OCI-LY7 (cell line): ENCODE results near the gene FNDC3B. TPM values are rescaled to one million over a fixed set of nuclear protein-coding genes. Genes with fewer than 3 reads are reported as not detected.

Experiments
- BruUV-seq: library from RNA; stranded (reverse); fragments of 400-500 nt; replicated peaks from 2 replicates; lab custom pipeline; 2021; lab: Mats Ljungman, UMichigan
- CTCF ChIA-PET: fragments of 300-600 bp; sonication (Branson Sonifier 250); formaldehyde crosslinking; loops from one replicate; lab custom pipeline; 2022; ENCODE audit warnings: antibody characterized with exemption; ENCODE audit not compliant: unreplicated experiment; lab: Charles Lee
- POLR2A ChIA-PET: fragments of 300-600 bp; sonication (Branson Sonifier 250); formaldehyde crosslinking; loops from one replicate; lab custom pipeline; 2022; ENCODE audit warnings: antibody characterized with exemption; lab: Charles Lee
- DNase-seq: peaks from one replicate; pipeline ENCODE4 v3.0.0-alpha.2; 2015; ENCODE audit warnings: low spot score
- H2AFZ ChIP-seq: fragments of 200-600 bp; sonication (generic), shearing (Covaris generic); 2 replicates; pipeline ENCODE4 v1.6.1; 2014; ENCODE audit warnings: mild to moderate bottlenecking, antibody characterized with exemption, low read length, moderate library complexity
- H3K27ac ChIP-seq: fragments of 200-600 bp; sonication (generic); 2 replicates; pipeline ENCODE4 v1.5.1; 2014; ENCODE audit warnings: mixed run types, low read depth, mild to moderate bottlenecking, moderate library complexity, low read length, inconsistent platforms; ENCODE audit not compliant: poor library complexity, severe bottlenecking
- H3K36me3 ChIP-seq: fragments of 200-600 bp; sonication (generic); 2 replicates; pipeline ENCODE4 v1.6.1; 2014; ENCODE audit warnings: mild to moderate bottlenecking, antibody characterized with exemption, low read length, moderate library complexity, mixed read lengths; ENCODE audit not compliant: insufficient read depth
- H3K4me1 ChIP-seq: fragments of 200-600 bp; sonication (generic); 2 replicates; pipeline ENCODE4 v1.5.1; 2014; ENCODE audit warnings: mild to moderate bottlenecking, low read length; ENCODE audit not compliant: insufficient read depth, poor library complexity, severe bottlenecking
- H3K4me2 ChIP-seq: fragments of 200-600 bp; sonication (generic); 2 replicates; pipeline ENCODE4 v1.6.1; 2014; ENCODE audit warnings: mild to moderate bottlenecking, low read length
- H3K4me3 ChIP-seq: fragments of 200-600 bp; sonication (generic); 2 replicates; pipeline ENCODE4 v1.5.1; 2014; ENCODE audit warnings: mild to moderate bottlenecking, low read depth, low read length; ENCODE audit not compliant: poor library complexity, severe bottlenecking
- H3K79me2 ChIP-seq: fragments of 200-600 bp; sonication (generic); 2 replicates; pipeline ENCODE4 v1.6.1; 2016; ENCODE audit warnings: low read depth, mild to moderate bottlenecking, low read length, moderate library complexity, mixed read lengths; ENCODE audit not compliant: insufficient read depth
- H3K9me2 ChIP-seq: fragments of 200-600 bp; sonication (generic); 2 replicates; pipeline ENCODE4 v1.6.1; 2016; ENCODE audit warnings: mild to moderate bottlenecking, low read length, mixed read lengths; ENCODE audit not compliant: insufficient read depth
- H3K9me3 ChIP-seq: fragments of 200-600 bp; sonication (generic); 2 replicates; pipeline ENCODE4 v1.6.1; 2014; ENCODE audit warnings: mild to moderate bottlenecking, mixed run types, low read length, mixed read lengths
- H4K20me1 ChIP-seq: fragments of 200-600 bp; sonication (generic); 2 replicates; pipeline ENCODE4 v1.6.1; 2014; ENCODE audit warnings: mild to moderate bottlenecking, antibody characterized with exemption, low read length, moderate library complexity, mixed read lengths; ENCODE audit not compliant: insufficient read depth
- EZH2phosphoT487 ChIP-seq: fragments of 200-600 bp; sonication (generic); IDR thresholded peaks from 2 replicates; pipeline ENCODE4 v1.6.1; 2018; ENCODE audit warnings: low read depth, borderline replicate concordance, mild to moderate bottlenecking, mixed run types, antibody characterized with exemption, low read length, moderate library complexity, mixed read lengths
- intact Hi-C: fragments of 100-400 bp; cut with micrococcal nuclease; formaldehyde crosslinking; loops from one replicate; pipeline ENCODE4 v1.10.0; 2022; ENCODE audit not compliant: unreplicated experiment
- total RNA-seq, 2 experiments: library from RNA; depleted of rRNA in 1 of 2; stranded (reverse); fragments of >200 nt in 1 of 2; shearing (Covaris generic) in 1 of 2; gene quantifications; 2 replicates each; pipeline ENCODE4 v1.2.3, GENCODE V29; 2014 to 2022
- TF ChIP-seq, protein P1 (sequence below): fragments of 200-600 bp; sonication (generic); conservative IDR thresholded peaks from 2 replicates; pipeline ENCODE4 v1.5.1; 2014; ENCODE audit warnings: mild to moderate bottlenecking, antibody characterized with exemption, low read length, moderate library complexity, mixed read lengths

The FNDC3B gene
- total RNA-seq, 2 experiments from 2014 or later: 23.3 to 28.5 TPM

DNA sequence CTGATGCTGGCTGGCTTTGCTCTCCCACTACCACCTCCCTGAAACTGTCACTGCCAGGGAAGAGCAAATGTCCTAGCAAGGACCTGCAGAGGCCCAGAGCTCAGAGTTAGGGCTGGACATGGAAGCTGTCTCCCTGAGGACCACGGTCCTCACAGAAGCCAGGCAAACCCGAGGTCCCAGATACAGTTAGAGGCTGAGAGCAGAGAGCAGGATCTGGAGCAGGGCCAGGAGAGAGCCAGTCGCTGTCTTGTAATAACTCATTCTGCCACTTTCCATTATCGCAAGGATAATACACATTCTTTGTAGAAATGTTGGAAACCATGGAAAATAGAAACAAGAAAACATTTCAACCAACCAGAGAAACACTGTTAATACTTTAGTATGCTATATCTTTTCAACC, 398.8 kb downstream of the FNDC3B start:
- Histone ChIP-seq H3K36me3 (no peaks in the 10 kb centered on the region), H3K4me3 (no peak overlapping the region), H3K9me2 (no peaks in the 10 kb centered on the region), H2AFZ (no peak overlapping the region), H4K20me1 (no peaks in the 10 kb centered on the region), H3K79me2 (no peaks in the 10 kb centered on the region), H3K4me1 (no peaks in the 10 kb centered on the region), H3K9me3 (no peaks in the 10 kb centered on the region), H3K4me2 (no peak overlapping the region), H3K27ac (no peak overlapping the region)
- POLR2A ChIA-PET: no interaction called here
- CTCF ChIA-PET: no interaction called here
- no TSS peak for BruUV-seq
- intact Hi-C loops: no loop called here
- TF ChIP-seq, protein P1, sequence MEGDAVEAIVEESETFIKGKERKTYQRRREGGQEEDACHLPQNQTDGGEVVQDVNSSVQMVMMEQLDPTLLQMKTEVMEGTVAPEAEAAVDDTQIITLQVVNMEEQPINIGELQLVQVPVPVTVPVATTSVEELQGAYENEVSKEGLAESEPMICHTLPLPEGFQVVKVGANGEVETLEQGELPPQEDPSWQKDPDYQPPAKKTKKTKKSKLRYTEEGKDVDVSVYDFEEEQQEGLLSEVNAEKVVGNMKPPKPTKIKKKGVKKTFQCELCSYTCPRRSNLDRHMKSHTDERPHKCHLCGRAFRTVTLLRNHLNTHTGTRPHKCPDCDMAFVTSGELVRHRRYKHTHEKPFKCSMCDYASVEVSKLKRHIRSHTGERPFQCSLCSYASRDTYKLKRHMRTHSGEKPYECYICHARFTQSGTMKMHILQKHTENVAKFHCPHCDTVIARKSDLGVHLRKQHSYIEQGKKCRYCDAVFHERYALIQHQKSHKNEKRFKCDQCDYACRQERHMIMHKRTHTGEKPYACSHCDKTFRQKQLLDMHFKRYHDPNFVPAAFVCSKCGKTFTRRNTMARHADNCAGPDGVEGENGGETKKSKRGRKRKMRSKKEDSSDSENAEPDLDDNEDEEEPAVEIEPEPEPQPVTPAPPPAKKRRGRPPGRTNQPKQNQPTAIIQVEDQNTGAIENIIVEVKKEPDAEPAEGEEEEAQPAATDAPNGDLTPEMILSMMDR: no peak
- no peak for TF ChIP-seq EZH2phosphoT487
- DNase-seq: no peak

GRCh38 chr3:172441581-172441980, 402.2 kb downstream of the FNDC3B start:
- Histone ChIP-seq H3K36me3 (no peaks in the 10 kb centered on the region), H3K9me2 (no peaks in the 10 kb centered on the region), H3K4me1 (no peaks in the 10 kb centered on the region), H3K79me2 (no peaks in the 10 kb centered on the region), H3K4me2 (no peak overlapping the region), H3K4me3 (no peak overlapping the region), H4K20me1 (no peaks in the 10 kb centered on the region), H3K9me3 (no peaks in the 10 kb centered on the region), H3K27ac (no peak overlapping the region), H2AFZ (no peak overlapping the region)
- DNase-seq: no peak
- BruUV-seq: no TSS peak
- ChIA-PET CTCF (no interaction called here), POLR2A (no interaction called here)
- intact Hi-C loops: loop anchor here (10.0 kb wide), 1 partner anchor 667 kb away; no protein-coding TSS in a partner anchor
- no peak for TF ChIP-seq EZH2phosphoT487
- TF ChIP-seq, protein P1: no peak

GRCh38 chr3:172442606-172443005, 403.2 kb downstream of the FNDC3B start:
- no peak for TF ChIP-seq EZH2phosphoT487
- TF ChIP-seq, protein P1: no peak
- intact Hi-C loops: loop anchor here (10.0 kb wide), 1 partner anchor 668 kb away; no protein-coding TSS in a partner anchor
- Histone ChIP-seq H3K27ac (no peak overlapping the region), H4K20me1 (no peaks in the 10 kb centered on the region), H3K4me2 (no peak overlapping the region), H3K4me3 (no peak overlapping the region), H3K4me1 (no peaks in the 10 kb centered on the region), H2AFZ (no peak overlapping the region), H3K9me2 (no peaks in the 10 kb centered on the region), H3K9me3 (no peaks in the 10 kb centered on the region), H3K79me2 (no peaks in the 10 kb centered on the region), H3K36me3 (no peaks in the 10 kb centered on the region)
- CTCF ChIA-PET: no interaction called here
- DNase-seq: no peak
- POLR2A ChIA-PET: interaction anchor here (0.6 to 1.4 kb wide), 3 partner anchors 10 to 1412 kb away, joined by 3 to 6 read pairs (median 4); no protein-coding TSS in a partner anchor
- BruUV-seq: no TSS peak
